Fibroblast of pulmonary artery (primary cell): ENCODE results near the gene SMIM22.

Source experiments
- DNase-seq: peaks from one replicate; pipeline ENCODE4 v3.0.0-alpha.2; 2010; ENCODE audit warnings: low read depth
- H3K4me3 ChIP-seq: replicated peaks from 2 replicates; pipeline ENCODE4 v1.5.1; 2011; ENCODE audit warnings: low read depth, mild to moderate bottlenecking, control low read depth, low read length, moderate library complexity
- TF ChIP-seq, protein P1 (sequence below): IDR thresholded peaks from 2 replicates; pipeline ENCODE4 v1.5.1; 2011; ENCODE audit warnings: mild to moderate bottlenecking, control low read depth, low read length, inconsistent platforms; ENCODE audit errors: missing control alignments

SMIM22 gene

DNA sequence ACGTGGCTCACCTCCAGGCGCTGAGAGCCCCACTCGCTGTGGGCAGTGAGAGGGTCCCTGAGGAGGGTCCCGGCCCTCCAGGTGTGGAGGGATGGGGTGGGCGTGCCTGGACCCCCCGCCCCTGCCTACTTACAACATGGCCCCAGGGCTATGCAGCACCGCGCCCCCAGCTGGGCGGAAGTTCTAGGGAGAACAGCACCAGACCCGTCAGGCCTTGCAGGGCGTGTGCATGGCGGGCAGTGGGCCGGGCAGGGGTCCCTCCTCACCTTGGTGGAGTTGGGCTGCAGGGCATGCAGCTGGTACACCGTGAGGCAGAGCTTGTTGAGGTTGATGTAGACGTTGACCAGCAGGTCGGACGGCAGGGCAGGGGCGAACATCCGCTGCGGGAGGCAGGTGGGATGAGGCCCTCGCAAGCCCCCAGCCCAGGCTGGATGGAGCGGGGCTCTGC, 2.7 kb downstream of the SMIM22 start:
- no peak for DNase-seq
- TF ChIP-seq, protein P1, sequence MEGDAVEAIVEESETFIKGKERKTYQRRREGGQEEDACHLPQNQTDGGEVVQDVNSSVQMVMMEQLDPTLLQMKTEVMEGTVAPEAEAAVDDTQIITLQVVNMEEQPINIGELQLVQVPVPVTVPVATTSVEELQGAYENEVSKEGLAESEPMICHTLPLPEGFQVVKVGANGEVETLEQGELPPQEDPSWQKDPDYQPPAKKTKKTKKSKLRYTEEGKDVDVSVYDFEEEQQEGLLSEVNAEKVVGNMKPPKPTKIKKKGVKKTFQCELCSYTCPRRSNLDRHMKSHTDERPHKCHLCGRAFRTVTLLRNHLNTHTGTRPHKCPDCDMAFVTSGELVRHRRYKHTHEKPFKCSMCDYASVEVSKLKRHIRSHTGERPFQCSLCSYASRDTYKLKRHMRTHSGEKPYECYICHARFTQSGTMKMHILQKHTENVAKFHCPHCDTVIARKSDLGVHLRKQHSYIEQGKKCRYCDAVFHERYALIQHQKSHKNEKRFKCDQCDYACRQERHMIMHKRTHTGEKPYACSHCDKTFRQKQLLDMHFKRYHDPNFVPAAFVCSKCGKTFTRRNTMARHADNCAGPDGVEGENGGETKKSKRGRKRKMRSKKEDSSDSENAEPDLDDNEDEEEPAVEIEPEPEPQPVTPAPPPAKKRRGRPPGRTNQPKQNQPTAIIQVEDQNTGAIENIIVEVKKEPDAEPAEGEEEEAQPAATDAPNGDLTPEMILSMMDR: no peak
- no peak overlapping the region for H3K4me3 ChIP-seq

DNA sequence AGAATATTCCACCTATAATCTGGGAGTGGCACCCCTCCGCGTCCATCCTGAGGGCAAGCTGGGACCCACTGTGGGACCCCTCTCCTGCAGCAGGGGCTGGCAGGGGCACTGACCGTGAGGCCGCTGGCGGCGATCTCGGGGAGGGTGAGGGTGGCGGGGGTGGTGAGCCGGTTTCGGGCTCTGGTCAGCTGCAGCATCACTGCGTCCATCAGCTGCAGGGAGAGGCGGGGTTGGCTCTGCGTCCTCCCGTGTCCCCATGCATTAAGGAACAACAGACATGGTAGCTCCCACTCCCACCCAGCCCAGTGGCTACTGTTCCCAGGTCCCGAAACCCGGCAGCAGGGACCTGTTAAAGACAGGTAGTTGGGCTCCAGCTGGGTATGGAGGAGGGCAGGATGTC, 3.3 kb downstream of the SMIM22 start:
- H3K4me3 ChIP-seq: no peak overlapping the region
- TF ChIP-seq, protein P1: no peak
- no peak for DNase-seq

DNA sequence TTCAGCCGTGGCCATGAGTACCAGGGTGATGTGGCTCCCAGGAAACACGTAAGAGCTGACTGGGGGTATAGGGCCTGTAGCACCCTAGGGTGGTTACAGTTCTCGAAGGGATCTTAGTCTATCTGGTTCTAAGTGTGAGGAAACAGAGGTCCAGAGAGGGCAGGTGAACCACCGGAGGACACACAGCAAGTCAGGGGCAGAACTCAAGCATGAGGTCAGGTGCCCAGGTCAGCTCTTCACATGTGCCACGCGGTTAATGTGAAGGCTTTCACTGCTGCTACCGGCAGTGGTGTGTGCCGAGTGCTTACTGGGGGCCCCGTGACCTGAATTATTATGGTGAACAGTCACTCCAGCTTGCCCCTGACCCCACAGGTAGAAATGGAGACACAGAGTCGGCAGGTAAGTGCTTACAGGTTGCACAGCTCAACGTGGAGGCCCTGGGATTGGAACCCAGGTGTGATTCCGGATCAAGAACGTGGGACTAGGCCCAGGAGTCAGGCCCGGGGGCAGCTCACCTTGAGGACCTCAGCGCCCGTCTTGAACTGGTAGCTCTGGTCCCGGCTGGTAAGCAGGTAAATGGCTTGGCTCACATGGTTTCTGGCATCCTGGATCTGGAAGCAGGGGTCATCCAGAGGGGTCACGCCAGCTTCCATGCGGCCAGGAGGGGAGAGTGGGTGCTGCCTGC, 4.1 kb downstream of the SMIM22 start:
- H3K4me3 ChIP-seq: no peak overlapping the region
- no peak for DNase-seq
- TF ChIP-seq, protein P1: no peak

DNA sequence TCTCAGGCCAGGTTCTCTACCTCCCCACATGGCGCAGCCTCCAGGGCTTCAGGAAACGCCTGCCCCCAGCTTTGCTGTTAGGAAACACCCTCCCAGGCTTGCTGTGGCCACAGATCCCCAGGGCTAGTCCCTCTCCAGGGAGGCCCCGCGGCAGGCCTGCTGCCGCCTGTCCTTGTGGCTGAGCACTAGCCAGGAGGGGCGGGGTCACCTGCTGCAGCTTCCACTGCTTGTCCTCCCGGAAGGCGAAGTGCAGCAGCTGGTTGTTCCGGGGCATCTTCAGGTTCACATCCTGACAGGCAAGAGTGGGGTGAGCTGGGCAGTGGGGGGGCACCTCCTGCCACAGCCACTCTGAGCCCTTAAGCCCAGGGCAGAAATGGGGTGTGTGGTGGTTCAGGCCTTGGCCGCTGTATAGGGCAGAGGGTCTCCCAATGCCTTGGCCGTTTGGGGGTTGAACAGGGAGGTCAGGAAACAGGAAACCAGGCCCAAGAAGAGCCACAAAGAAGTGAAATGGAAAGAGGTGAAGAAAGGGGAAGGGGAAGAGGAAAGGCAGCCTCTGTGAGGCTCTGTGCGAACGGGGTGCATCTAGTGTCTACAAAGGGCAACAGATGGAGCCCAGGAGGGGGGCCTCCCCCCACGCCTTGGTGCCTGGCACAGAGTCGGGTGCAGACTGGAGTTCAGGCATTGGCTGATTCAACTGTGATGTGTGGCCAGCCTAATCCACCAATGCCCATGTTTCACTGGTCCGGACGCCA, 5.3 kb downstream of the SMIM22 start:
- H3K4me3 ChIP-seq: no peak overlapping the region
- DNase-seq: no peak
- TF ChIP-seq, protein P1: no peak

DNA sequence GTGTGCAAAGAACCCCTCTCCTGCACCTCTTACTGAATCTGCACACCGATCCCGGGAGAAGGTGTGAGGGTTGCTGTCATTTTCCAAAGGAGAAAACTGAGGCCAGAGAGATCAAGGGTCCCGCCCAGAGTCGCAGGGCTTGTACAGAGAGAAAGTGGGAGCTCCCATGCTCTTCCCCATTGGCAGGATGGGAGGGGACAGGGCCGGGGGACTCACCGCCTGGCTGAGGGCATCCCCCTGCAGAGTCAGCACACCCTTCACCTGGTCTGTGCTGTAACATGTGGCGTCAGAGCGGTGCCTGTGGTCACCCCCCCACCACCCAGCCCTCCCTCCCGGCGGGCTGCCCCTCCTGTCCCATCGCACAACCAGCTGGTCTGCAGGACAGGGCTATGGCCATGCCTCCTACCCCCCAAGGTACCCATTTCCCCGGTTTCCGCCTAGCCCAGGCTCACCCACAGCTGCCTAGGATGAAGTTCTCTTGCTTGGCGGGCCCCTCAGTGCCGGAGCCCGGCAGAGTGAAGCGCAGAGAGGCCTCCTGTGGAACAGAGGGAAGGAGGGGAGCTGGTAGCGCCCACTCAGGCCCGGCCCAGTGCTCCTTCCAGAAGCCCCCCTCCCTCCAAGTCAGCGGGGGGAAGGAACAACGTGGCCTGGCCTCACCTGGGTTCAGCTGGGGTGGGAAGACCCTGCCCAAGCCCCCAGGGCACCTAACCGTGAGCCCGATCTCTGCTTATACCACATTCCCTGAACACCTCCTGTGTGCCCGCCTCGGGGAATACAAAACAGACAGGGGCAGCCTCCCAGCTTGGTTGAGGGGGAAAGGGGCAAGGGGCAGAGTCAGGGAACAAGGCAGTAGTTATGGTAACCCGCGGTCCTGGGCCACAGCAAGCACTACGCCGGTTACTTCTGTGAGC, 6.1 kb downstream of the SMIM22 start:
- TF ChIP-seq, protein P1: no peak
- peak overlapping the region; percentile 66 for H3K4me3 ChIP-seq
- no peak for DNase-seq

DNA sequence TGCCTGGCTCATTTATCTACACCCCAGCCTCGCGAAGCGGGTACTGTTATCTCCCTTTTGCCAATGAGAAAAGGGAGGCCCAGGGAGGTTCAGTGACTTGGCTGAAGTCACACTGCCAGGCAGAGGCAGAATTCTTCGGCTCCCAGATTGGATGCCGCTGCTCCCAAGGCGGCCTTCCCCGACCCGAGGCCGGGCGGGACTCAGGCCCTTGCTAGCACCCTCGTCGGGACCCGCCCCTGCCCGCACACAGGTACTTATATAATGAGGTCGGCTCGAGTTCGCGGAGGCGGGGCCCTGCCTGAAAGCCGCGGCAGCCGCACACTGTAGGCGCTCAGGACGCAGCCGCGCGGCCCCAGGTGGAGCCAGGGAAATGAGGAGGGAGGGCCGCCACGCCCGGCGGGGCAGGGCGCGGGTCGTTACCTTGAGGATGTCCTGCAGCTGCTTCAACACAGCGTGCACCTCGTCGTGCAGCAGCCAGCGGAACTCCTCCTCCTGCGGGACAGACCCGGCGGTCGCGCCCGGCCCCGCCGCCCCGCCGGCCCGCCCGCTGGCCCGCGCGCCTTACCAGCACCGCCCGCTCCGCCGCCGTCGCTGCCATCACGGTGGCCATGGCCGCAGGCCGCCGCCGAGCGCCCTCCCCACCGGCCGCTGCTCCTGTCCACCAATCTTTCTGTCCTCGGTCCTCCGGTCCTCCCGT, 6.9 kb downstream of the SMIM22 start, which contains the start of gene ROGDI:
TSS of gene ROGDI (minus strand) at position 672 of the 697 bp plus-strand sequence. CDS start at position 610, 62 bp downstream.
- TF ChIP-seq, protein P1: no peak
- peak within 1 kb of the TSS; percentile 66 for H3K4me3 ChIP-seq
- peak; percentile 31 for DNase-seq
